H1 (cell line): ENCODE data around the gene ZBED1.

Experiments
- TAF1 ChIP-seq: IDR thresholded peaks from 2 replicates; pipeline ENCODE4 v1.6.1; 2011; ENCODE audit warnings: mild to moderate bottlenecking, low read depth, low read length
- TF ChIP-seq, protein P1 (sequence below), 3 experiments: IDR thresholded peaks; 1 replicate in 2 of 3; 2 replicates in 1 of 3; pipeline versions ENCODE4 v1.5.1 to v1.6.1; 2011; ENCODE audit warnings: low read length in 3 of 3, mild to moderate bottlenecking in 3 of 3, inconsistent platforms in 2 of 3, low read depth in 1 of 3, moderate library complexity in 1 of 3; ENCODE audit not compliant: insufficient read depth in 1 of 3; ENCODE audit errors: control extremely low read depth in 1 of 3

DNA sequence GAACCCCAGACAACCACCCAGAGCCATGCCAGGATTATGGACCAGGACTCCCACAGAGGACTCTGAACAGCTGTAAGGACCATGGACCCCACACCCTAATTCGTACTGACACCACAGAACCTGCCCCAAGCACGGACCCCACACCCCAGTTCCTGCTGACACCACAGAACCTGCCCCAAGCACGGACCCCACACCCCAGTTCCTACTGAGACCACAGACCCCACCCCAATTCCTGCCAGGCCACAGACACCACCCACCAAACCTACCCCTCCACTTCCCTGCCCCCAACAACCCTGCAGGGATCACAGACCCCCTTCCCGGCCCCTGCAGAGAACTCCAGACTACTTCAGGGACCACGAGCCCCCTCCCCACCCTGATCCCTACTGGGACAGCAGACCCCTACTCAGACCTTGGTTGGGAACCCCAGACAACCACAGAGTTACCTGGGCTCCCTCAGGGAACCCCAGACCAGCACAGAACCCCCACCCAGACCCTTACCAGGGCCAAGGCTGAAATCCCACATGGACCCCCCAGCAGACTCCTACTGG lies 1.4 kb upstream of the ZBED1 start:
- TF ChIP-seq TAF1, result no peak
- TF ChIP-seq, protein P1, sequence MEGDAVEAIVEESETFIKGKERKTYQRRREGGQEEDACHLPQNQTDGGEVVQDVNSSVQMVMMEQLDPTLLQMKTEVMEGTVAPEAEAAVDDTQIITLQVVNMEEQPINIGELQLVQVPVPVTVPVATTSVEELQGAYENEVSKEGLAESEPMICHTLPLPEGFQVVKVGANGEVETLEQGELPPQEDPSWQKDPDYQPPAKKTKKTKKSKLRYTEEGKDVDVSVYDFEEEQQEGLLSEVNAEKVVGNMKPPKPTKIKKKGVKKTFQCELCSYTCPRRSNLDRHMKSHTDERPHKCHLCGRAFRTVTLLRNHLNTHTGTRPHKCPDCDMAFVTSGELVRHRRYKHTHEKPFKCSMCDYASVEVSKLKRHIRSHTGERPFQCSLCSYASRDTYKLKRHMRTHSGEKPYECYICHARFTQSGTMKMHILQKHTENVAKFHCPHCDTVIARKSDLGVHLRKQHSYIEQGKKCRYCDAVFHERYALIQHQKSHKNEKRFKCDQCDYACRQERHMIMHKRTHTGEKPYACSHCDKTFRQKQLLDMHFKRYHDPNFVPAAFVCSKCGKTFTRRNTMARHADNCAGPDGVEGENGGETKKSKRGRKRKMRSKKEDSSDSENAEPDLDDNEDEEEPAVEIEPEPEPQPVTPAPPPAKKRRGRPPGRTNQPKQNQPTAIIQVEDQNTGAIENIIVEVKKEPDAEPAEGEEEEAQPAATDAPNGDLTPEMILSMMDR (IDR thresholded peaks at IDR 0.05; ENCODE audit: control extremely low read depth in 1 of 3, insufficient read depth in 1 of 3, low read depth in 1 of 3, low read length in 3 of 3), result no peak
